ENCODE measurements around the gene ADAMTSL1. TPM values are rescaled to one million over a fixed set of nuclear protein-coding genes. Genes with fewer than 3 reads are reported as not detected.

Gene ADAMTSL1
- polyA plus RNA-seq, 2 of the 4 experiments (the other 2 are of a cell fraction): 0.03 TPM; not detected in 1

- H3K4me3 ChIP-seq: no peak overlapping the region
- TF ChIP-seq EP300 (IDR thresholded peaks at IDR 0.05): no peak
- TF ChIP-seq, protein P1, sequence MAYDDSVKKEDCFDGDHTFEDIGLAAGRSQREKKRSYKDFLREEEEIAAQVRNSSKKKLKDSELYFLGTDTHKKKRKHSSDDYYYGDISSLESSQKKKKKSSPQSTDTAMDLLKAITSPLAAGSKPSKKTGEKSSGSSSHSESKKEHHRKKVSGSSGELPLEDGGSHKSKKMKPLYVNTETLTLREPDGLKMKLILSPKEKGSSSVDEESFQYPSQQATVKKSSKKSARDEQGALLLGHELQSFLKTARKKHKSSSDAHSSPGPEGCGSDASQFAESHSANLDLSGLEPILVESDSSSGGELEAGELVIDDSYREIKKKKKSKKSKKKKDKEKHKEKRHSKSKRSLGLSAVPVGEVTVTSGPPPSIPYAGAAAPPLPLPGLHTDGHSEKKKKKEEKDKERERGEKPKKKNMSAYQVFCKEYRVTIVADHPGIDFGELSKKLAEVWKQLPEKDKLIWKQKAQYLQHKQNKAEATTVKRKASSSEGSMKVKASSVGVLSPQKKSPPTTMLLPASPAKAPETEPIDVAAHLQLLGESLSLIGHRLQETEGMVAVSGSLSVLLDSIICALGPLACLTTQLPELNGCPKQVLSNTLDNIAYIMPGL (CRISPR knock-in tag; IDR thresholded peaks at IDR 0.05; ENCODE audit: borderline replicate concordance): no peak
- no peak for TF ChIP-seq CEBPB (IDR thresholded peaks at IDR 0.05)
- no peak for TF ChIP-seq HOXB13 (CRISPR knock-in tag; IDR thresholded peaks at IDR 0.05; ENCODE audit: low read depth)
- TF ChIP-seq JUN (IDR thresholded peaks at IDR 0.05): no peak
- TF ChIP-seq ESRRA (IDR thresholded peaks at IDR 0.05; ENCODE audit: borderline replicate concordance, low read length): no peak
- no peak for TF ChIP-seq USF2 (IDR thresholded peaks at IDR 0.05)
- TF ChIP-seq, protein P2, sequence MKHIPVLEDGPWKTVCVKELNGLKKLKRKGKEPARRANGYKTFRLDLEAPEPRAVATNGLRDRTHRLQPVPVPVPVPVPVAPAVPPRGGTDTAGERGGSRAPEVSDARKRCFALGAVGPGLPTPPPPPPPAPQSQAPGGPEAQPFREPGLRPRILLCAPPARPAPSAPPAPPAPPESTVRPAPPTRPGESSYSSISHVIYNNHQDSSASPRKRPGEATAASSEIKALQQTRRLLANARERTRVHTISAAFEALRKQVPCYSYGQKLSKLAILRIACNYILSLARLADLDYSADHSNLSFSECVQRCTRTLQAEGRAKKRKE (CRISPR knock-in tag; IDR thresholded peaks at IDR 0.05; ENCODE audit: low read depth): no peak
- TF ChIP-seq ZFP36 (IDR thresholded peaks at IDR 0.05; ENCODE audit: borderline replicate concordance, partially characterized antibody): no peak
- H3K27ac ChIP-seq: no peak overlapping the region
- ChIA-PET CTCF (no interaction called here), POLR2A (no interaction called here)
- FAIRE-seq (no peak), DNase-seq (ENCODE audit: low read depth in 1 of 2, low spot score in 1 of 2) (no peak), ATAC-seq (no peak)
- 3% methylated on average over 1 of the region's 1 CpG for WGBS (ENCODE audit: missing lambda C conversion rate)
- no peaks in the 10 kb centered on the region for H3K4me1 ChIP-seq
- no peaks in the 10 kb centered on the region for H3K9me3 ChIP-seq
- no peak overlapping the region for H3K4me2 ChIP-seq
Measured at GRCh38 chr9:18598969-18599368, 125.0 kb downstream of the ADAMTSL1 start.

- FAIRE-seq (no peak), ATAC-seq (no peak), DNase-seq (ENCODE audit: low read depth in 1 of 2, low spot score in 1 of 2) (no peak)
- ChIA-PET CTCF (no interaction called here), POLR2A (no interaction called here)
- TF ChIP-seq RCOR1 (IDR thresholded peaks at IDR 0.05; ENCODE audit: low read depth, low read length) (no peak), MAZ (IDR thresholded peaks at IDR 0.05; ENCODE audit: borderline replicate concordance, low read depth, low read length) (no peak), CHD4 (IDR thresholded peaks at IDR 0.05; ENCODE audit: borderline replicate concordance) (no peak), POLR2A (IDR thresholded peaks at IDR 0.05; ENCODE audit: low read length) (no peak), CEBPB (IDR thresholded peaks at IDR 0.05) (no peak), SREBF2 (IDR thresholded peaks at IDR 0.05) (no peak), ZFP36 (IDR thresholded peaks at IDR 0.05; ENCODE audit: borderline replicate concordance, partially characterized antibody) (no peak), RFX5 (IDR thresholded peaks at IDR 0.05) (no peak), EHMT2 (IDR thresholded peaks at IDR 0.05; ENCODE audit: low read depth) (no peak), GATA3 (IDR thresholded peaks at IDR 0.05; ENCODE audit: borderline replicate concordance) (no peak), NFE2L2 (conservative IDR thresholded peaks at IDR 0.05; ENCODE audit: low read length) (no peak), ELK1 (IDR thresholded peaks at IDR 0.05; ENCODE audit: low read depth, low read length) (no peak), MYC (IDR thresholded peaks at IDR 0.05; ENCODE audit: borderline replicate concordance, low read length) (no peak), CBX8 (IDR thresholded peaks at IDR 0.05) (no peak), RARB (CRISPR knock-in tag; IDR thresholded peaks at IDR 0.05) (no peak), CBX2 (IDR thresholded peaks at IDR 0.05; ENCODE audit: borderline replicate concordance, low read depth) (no peak), FOSL2 (IDR thresholded peaks at IDR 0.05) (no peak), FOSL2 (CRISPR knock-in tag; IDR thresholded peaks at IDR 0.05) (no peak), REST (IDR thresholded peaks at IDR 0.05) (no peak), SMC3 (IDR thresholded peaks at IDR 0.05) (no peak)
- TF ChIP-seq, protein P3, sequence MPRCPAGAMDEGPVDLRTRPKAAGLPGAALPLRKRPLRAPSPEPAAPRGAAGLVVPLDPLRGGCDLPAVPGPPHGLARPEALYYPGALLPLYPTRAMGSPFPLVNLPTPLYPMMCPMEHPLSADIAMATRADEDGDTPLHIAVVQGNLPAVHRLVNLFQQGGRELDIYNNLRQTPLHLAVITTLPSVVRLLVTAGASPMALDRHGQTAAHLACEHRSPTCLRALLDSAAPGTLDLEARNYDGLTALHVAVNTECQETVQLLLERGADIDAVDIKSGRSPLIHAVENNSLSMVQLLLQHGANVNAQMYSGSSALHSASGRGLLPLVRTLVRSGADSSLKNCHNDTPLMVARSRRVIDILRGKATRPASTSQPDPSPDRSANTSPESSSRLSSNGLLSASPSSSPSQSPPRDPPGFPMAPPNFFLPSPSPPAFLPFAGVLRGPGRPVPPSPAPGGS (IDR thresholded peaks at IDR 0.05): no peak
- no peak overlapping the region for H3K27ac ChIP-seq
- no peaks in the 10 kb centered on the region for H3K9me3 ChIP-seq
- H3K4me3 ChIP-seq: no peak overlapping the region
- no peak overlapping the region for H3K4me2 ChIP-seq
- no peaks in the 10 kb centered on the region for H3K4me1 ChIP-seq
Measured at GRCh38 chr9:18601026-18601425, 127.1 kb downstream of the ADAMTSL1 start.
